HEK293 (cell line): ENCODE results near the gene FLNA.

Source experiments
- TCF7L2 ChIP-seq: IDR thresholded peaks from 2 replicates; pipeline ENCODE4 v1.6.1; 2011; ENCODE audit warnings: low read depth, mild to moderate bottlenecking, inconsistent platforms, low read length, moderate library complexity, borderline replicate concordance
- YY1 ChIP-seq: fragments of 450-650 bp; formaldehyde crosslinking; IDR thresholded peaks from 2 replicates; pipeline ENCODE4 v1.5.1; 2018; ENCODE audit warnings: missing biosample characterization, missing genetic modification characterization
- ZNF132 ChIP-seq: fragments of 450-650 bp; formaldehyde crosslinking; IDR thresholded peaks from 2 replicates; pipeline ENCODE4 v1.5.1; 2017; ENCODE audit warnings: missing biosample characterization, missing genetic modification characterization, borderline replicate concordance
- ZNF24 ChIP-seq: fragments of 450-650 bp; formaldehyde crosslinking; IDR thresholded peaks from 2 replicates; pipeline ENCODE4 v1.5.1; 2016; ENCODE audit warnings: missing biosample characterization, missing genetic modification characterization
- ZNF274 ChIP-seq, 2 experiments: fragments of 200-500 bp in 1 of 2; fragments of 450-650 bp in 1 of 2; sonication (Bioruptor generic) in 1 of 2; formaldehyde crosslinking in 1 of 2; IDR thresholded peaks; 2 replicates each; pipeline versions ENCODE4 v1.5.1 to v1.6.1; 2014 to 2016; ENCODE audit warnings: borderline replicate concordance in 1 of 2, inconsistent platforms in 1 of 2, low read length in 1 of 2, missing biosample characterization in 1 of 2, missing genetic modification characterization in 1 of 2
- ZNF510 ChIP-seq: fragments of 450-650 bp; formaldehyde crosslinking; IDR thresholded peaks from 2 replicates; pipeline ENCODE4 v1.5.1; 2018; ENCODE audit warnings: mild to moderate bottlenecking, missing genetic modification characterization, missing biosample characterization; ENCODE audit not compliant: insufficient replicate concordance
- ZSCAN16 ChIP-seq: fragments of 450-650 bp; formaldehyde crosslinking; IDR thresholded peaks from 2 replicates; pipeline ENCODE4 v1.5.1; 2016; ENCODE audit warnings: missing biosample characterization, missing genetic modification characterization
- TF ChIP-seq, protein P1 (sequence below): fragments of 450-650 bp; formaldehyde crosslinking; conservative IDR thresholded peaks from 2 replicates; pipeline ENCODE4 v1.5.1; 2016; ENCODE audit warnings: low read depth, missing biosample characterization, missing genetic modification characterization
- TF ChIP-seq, protein P2 (sequence below): fragments of 450-650 bp; formaldehyde crosslinking; IDR thresholded peaks from 2 replicates; pipeline ENCODE4 v1.5.1; 2016; ENCODE audit warnings: missing biosample characterization, missing genetic modification characterization
- TF ChIP-seq, protein P3 (sequence below): fragments of 450-650 bp; formaldehyde crosslinking; IDR thresholded peaks from 2 replicates; pipeline ENCODE4 v1.5.1; 2016; ENCODE audit warnings: missing biosample characterization, missing genetic modification characterization
- TF ChIP-seq, protein P4 (sequence below): fragments of 450-650 bp; formaldehyde crosslinking; IDR thresholded peaks from 2 replicates; pipeline ENCODE4 v1.5.1; 2016; ENCODE audit warnings: missing biosample characterization, missing genetic modification characterization, low read depth
- TF ChIP-seq, protein P5 (sequence below): IDR thresholded peaks from 2 replicates; pipeline ENCODE4 v1.6.1; 2011; ENCODE audit warnings: mild to moderate bottlenecking, low read depth, low read length, borderline replicate concordance

DNA sequence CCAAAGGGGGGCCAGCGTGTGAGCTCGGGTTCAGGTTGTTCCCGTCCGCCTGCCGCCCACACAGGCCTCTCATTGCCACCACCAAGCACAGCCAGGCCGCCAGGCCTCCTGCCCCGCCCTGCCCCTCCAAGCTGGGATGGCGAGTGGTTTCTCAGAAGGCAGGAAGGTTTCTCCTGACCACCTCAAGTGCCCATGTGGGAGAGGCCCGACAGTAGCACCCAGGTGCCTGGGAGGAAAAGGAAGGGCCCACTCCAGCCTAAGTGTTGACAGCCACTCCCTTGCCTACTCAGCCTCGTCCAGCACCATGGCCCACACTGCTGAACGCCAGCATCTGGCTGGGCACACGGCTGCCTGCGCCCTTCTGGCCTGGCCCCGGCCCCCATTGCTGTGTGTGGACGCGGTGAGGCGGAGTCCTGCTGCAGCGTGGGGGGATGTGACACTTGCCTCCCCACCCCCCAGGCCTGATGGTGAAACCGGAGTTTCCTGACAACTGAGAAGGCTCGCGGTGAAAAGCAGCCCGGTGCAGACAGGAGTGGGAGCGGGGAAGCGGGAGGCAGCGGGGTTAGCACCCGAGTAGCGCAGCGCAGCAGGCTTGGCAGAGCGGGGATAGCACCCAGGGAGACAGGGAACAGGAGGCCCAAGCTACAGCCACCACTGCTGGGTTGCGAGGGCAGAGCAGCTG is 19.2 kb downstream of the FLNA start:
- TF ChIP-seq, protein P1, sequence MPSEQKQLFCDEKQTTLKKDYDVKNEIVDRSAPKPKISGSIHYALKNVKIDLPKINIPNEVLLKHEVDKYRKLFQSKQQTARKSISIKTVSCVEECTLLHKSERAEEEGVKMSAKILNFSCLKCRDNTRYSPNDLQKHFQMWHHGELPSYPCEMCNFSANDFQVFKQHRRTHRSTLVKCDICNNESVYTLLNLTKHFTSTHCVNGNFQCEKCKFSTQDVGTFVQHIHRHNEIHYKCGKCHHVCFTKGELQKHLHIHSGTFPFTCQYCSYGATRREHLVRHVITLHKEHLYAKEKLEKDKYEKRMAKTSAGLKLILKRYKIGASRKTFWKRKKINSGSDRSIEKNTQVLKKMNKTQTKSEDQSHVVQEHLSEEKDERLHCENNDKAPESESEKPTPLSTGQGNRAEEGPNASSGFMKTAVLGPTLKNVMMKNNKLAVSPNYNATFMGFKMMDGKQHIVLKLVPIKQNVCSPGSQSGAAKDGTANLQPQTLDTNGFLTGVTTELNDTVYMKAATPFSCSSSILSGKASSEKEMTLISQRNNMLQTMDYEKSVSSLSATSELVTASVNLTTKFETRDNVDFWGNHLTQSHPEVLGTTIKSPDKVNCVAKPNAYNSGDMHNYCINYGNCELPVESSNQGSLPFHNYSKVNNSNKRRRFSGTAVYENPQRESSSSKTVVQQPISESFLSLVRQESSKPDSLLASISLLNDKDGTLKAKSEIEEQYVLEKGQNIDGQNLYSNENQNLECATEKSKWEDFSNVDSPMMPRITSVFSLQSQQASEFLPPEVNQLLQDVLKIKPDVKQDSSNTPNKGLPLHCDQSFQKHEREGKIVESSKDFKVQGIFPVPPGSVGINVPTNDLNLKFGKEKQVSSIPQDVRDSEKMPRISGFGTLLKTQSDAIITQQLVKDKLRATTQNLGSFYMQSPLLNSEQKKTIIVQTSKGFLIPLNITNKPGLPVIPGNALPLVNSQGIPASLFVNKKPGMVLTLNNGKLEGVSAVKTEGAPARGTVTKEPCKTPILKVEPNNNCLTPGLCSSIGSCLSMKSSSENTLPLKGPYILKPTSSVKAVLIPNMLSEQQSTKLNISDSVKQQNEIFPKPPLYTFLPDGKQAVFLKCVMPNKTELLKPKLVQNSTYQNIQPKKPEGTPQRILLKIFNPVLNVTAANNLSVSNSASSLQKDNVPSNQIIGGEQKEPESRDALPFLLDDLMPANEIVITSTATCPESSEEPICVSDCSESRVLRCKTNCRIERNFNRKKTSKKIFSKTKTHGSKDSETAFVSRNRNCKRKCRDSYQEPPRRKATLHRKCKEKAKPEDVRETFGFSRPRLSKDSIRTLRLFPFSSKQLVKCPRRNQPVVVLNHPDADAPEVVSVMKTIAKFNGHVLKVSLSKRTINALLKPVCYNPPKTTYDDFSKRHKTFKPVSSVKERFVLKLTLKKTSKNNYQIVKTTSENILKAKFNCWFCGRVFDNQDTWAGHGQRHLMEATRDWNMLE, result no peak
- TF ChIP-seq ZNF24 (tag by site-specific recombination) (no peak), ZNF132 (tag by site-specific recombination) (no peak), ZNF510 (no peak), ZNF274 (IDR thresholded peaks at IDR 0.05; ENCODE audit: low read length) (no peak), ZNF274 (tag by site-specific recombination; IDR thresholded peaks at IDR 0.05; ENCODE audit: borderline replicate concordance) (no peak), YY1 (tag by site-specific recombination) (no peak), TCF7L2 (no peak), ZSCAN16 (tag by site-specific recombination) (no peak)
- TF ChIP-seq, protein P2, sequence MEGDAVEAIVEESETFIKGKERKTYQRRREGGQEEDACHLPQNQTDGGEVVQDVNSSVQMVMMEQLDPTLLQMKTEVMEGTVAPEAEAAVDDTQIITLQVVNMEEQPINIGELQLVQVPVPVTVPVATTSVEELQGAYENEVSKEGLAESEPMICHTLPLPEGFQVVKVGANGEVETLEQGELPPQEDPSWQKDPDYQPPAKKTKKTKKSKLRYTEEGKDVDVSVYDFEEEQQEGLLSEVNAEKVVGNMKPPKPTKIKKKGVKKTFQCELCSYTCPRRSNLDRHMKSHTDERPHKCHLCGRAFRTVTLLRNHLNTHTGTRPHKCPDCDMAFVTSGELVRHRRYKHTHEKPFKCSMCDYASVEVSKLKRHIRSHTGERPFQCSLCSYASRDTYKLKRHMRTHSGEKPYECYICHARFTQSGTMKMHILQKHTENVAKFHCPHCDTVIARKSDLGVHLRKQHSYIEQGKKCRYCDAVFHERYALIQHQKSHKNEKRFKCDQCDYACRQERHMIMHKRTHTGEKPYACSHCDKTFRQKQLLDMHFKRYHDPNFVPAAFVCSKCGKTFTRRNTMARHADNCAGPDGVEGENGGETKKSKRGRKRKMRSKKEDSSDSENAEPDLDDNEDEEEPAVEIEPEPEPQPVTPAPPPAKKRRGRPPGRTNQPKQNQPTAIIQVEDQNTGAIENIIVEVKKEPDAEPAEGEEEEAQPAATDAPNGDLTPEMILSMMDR (tag by site-specific recombination), result no peak
- TF ChIP-seq, protein P3, sequence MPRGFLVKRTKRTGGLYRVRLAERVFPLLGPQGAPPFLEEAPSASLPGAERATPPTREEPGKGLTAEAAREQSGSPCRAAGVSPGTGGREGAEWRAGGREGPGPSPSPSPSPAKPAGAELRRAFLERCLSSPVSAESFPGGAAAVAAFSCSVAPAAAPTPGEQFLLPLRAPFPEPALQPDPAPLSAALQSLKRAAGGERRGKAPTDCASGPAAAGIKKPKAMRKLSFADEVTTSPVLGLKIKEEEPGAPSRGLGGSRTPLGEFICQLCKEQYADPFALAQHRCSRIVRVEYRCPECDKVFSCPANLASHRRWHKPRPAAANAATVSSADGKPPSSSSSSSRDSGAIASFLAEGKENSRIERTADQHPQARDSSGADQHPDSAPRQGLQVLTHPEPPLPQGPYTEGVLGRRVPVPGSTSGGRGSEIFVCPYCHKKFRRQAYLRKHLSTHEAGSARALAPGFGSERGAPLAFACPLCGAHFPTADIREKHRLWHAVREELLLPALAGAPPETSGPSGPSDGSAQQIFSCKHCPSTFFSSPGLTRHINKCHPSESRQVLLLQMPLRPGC (tag by site-specific recombination), result no peak
- TF ChIP-seq, protein P4, sequence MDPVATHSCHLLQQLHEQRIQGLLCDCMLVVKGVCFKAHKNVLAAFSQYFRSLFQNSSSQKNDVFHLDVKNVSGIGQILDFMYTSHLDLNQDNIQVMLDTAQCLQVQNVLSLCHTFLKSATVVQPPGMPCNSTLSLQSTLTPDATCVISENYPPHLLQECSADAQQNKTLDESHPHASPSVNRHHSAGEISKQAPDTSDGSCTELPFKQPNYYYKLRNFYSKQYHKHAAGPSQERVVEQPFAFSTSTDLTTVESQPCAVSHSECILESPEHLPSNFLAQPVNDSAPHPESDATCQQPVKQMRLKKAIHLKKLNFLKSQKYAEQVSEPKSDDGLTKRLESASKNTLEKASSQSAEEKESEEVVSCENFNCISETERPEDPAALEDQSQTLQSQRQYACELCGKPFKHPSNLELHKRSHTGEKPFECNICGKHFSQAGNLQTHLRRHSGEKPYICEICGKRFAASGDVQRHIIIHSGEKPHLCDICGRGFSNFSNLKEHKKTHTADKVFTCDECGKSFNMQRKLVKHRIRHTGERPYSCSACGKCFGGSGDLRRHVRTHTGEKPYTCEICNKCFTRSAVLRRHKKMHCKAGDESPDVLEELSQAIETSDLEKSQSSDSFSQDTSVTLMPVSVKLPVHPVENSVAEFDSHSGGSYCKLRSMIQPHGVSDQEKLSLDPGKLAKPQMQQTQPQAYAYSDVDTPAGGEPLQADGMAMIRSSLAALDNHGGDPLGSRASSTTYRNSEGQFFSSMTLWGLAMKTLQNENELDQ, result no peak
- TF ChIP-seq, protein P5, sequence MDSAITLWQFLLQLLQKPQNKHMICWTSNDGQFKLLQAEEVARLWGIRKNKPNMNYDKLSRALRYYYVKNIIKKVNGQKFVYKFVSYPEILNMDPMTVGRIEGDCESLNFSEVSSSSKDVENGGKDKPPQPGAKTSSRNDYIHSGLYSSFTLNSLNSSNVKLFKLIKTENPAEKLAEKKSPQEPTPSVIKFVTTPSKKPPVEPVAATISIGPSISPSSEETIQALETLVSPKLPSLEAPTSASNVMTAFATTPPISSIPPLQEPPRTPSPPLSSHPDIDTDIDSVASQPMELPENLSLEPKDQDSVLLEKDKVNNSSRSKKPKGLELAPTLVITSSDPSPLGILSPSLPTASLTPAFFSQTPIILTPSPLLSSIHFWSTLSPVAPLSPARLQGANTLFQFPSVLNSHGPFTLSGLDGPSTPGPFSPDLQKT, result no peak
